Measurements from ENCODE around the gene PCNT. TPM values are rescaled to one million over a fixed set of nuclear protein-coding genes. Genes with fewer than 3 reads are reported as not detected.

Gene PCNT
- total and polyA plus RNA-seq, 10 of the 15 experiments (the other 5 are each of a cell fraction or from before 2014, with no cell fraction given): 2.9 to 39.6 (median 20.5) TPM

- Histone ChIP-seq H3K9me3 (replicated peaks; ENCODE audit: control insufficient read depth, insufficient read depth, low read length) (no peaks in the 10 kb centered on the region), H3K79me2 (ENCODE audit: control insufficient read depth, insufficient read depth, low read length) (no peaks in the 10 kb centered on the region; the same call in 1 of the 2 replicates), H3K9ac (ENCODE audit: control insufficient read depth, insufficient read depth, low read length) (no peak overlapping the region), H3K4me1 (ENCODE audit: control insufficient read depth, insufficient read depth, low read length) (no peaks in the 10 kb centered on the region; the same call in none of the 2 replicates), H3K36me3 (ENCODE audit: control insufficient read depth in 2 of 2, insufficient read depth in 2 of 2, low read length in 1 of 2) (peaks cover 0 to 4% of the 10 kb centered on the region in 2 experiments; a peak in 1 of 4 replicates), H2AFZ (ENCODE audit: control insufficient read depth, low read depth, low read length) (no peak overlapping the region), H3K27ac (ENCODE audit: control insufficient read depth, insufficient read depth) (no peak overlapping the region), H3K4me2 (ENCODE audit: control insufficient read depth, insufficient read depth) (no peak overlapping the region), H4K20me1 (ENCODE audit: control insufficient read depth, insufficient read depth) (no peaks in the 10 kb centered on the region), H3K4me3 (no peak overlapping the region), H3K27me3 (replicated peaks in 1 of 2; ENCODE audit: control insufficient read depth in 2 of 2, insufficient read depth in 2 of 2, low read length in 1 of 2) (no peaks in the 10 kb centered on the region)
- ChIA-PET POLR2A (interaction anchor here (0.7 kb wide), 1 partner anchor 9 kb away, joined by 3 read pairs; no protein-coding TSS in a partner anchor), RAD21 (ENCODE audit: unreplicated experiment) (interaction anchor here (0.8 kb wide), 1 partner anchor 34 kb away, joined by 3 read pairs; no protein-coding TSS in a partner anchor), SMC1A (ENCODE audit: uncharacterized antibody, unreplicated experiment) (interaction anchor here (1.8 to 1.9 kb wide), 2 partner anchors 11 to 32 kb away, joined by 4 to 6 read pairs; no protein-coding TSS in a partner anchor), CTCF (interaction anchor here (1.5 kb wide), 1 partner anchor 32 kb away, joined by 4 read pairs; no protein-coding TSS in a partner anchor)
- in situ Hi-C loops (cut with MboI): no loop called here
- ATAC-seq: no peak
- WGBS (ENCODE audit: insufficient coverage, insufficient replicate concordance, low lambda C conversion rate, missing lambda C conversion rate): 100% methylated on average over 4 of the region's 6 CpGs
- DNase-seq (ENCODE audit: low read depth, low spot score): no peak
- intact Hi-C loops (cut with micrococcal nuclease; ENCODE audit: unreplicated experiment): no loop called here
- no peak for FAIRE-seq
- no TSS peak for BruUV-seq (replicated peaks)
- no peak for TF ChIP-seq SKIL (IDR thresholded peaks at IDR 0.05; ENCODE audit: low read depth, poor library complexity, severe bottlenecking)
- TF ChIP-seq FOXK2 (IDR thresholded peaks at IDR 0.05): no peak
- TF ChIP-seq NRF1 (conservative IDR thresholded peaks at IDR 0.05; ENCODE audit: low read depth, low read length): no peak
- TF ChIP-seq ZBTB40 (IDR thresholded peaks at IDR 0.05; ENCODE audit: borderline replicate concordance): no peak
- no peak for TF ChIP-seq CUX1 (IDR thresholded peaks at IDR 0.05; ENCODE audit: insufficient replicate concordance, low read depth, low read length)
- TF ChIP-seq ZBED1 (IDR thresholded peaks at IDR 0.05; ENCODE audit: borderline replicate concordance): no peak
- TF ChIP-seq MXI1 (IDR thresholded peaks at IDR 0.05; ENCODE audit: low read depth, low read length): no peak
These were observed 144.3 kb downstream of the PCNT start for GRCh38 chr21:46468108-46468774.
